Panc1 (cell line): ENCODE results near the gene XRCC6. TPM values are rescaled to one million over a fixed set of nuclear protein-coding genes. Genes with fewer than 3 reads are reported as not detected.

Experiments used
- ATAC-seq: fragments of 200-7000 bp; cut with Tn5 transposase; 2 replicates; pipeline ENCODE4 v1.9.1; 2020; ENCODE audit warnings: mild to moderate bottlenecking, moderate library complexity
- BruUV-seq: library from RNA; stranded (reverse); fragments of 400-500 nt; replicated peaks from 2 replicates; lab custom pipeline; 2021; lab: Mats Ljungman, UMichigan
- CTCF ChIA-PET: fragments of 300-600 bp; sonication (Branson Sonifier 250); formaldehyde crosslinking; loops from one replicate; lab custom pipeline; 2022; ENCODE audit warnings: antibody characterized with exemption; lab: Charles Lee
- POLR2A ChIA-PET: fragments of 300-600 bp; sonication (Branson Sonifier 250); formaldehyde crosslinking; loops from one replicate; lab custom pipeline; 2022; ENCODE audit warnings: antibody characterized with exemption; lab: Charles Lee
- DNase-seq: peaks from one replicate; pipeline ENCODE4 v3.0.0-alpha.2; 2010; ENCODE audit warnings: low read depth, low spot score
- H3K27ac ChIP-seq: 2 replicates; pipeline ENCODE4 v1.5.1; 2011; ENCODE audit warnings: mild to moderate bottlenecking, low read length, inconsistent platforms
- H3K27me3 ChIP-seq: fragments of 200-500 bp; sonication (Bioruptor generic); 2 replicates; pipeline ENCODE4 v1.6.0; 2014; ENCODE audit warnings: low read length, inconsistent platforms; ENCODE audit not compliant: control insufficient read depth, insufficient read depth
- H3K36me3 ChIP-seq: fragments of 200-500 bp; sonication (Bioruptor generic); 2 replicates; pipeline ENCODE4 v1.5.1; 2014; ENCODE audit warnings: inconsistent platforms, mild to moderate bottlenecking, low read length, moderate library complexity; ENCODE audit not compliant: control insufficient read depth, insufficient read depth
- H3K4me1 ChIP-seq: 2 replicates; pipeline ENCODE4 v1.5.1; 2011; ENCODE audit warnings: inconsistent platforms, mild to moderate bottlenecking, low read length, moderate library complexity; ENCODE audit not compliant: control insufficient read depth, insufficient read depth
- H3K4me3 ChIP-seq, 2 experiments: 2 replicates each; pipeline ENCODE4 v1.5.1; 2011 to 2012; ENCODE audit warnings: low read depth in 2 of 2, low read length in 2 of 2, mild to moderate bottlenecking in 2 of 2, inconsistent platforms in 1 of 2, moderate library complexity in 1 of 2
- H3K9me3 ChIP-seq: fragments of 200-500 bp; sonication (Bioruptor generic); 2 replicates; pipeline ENCODE4 v1.5.1; 2014; ENCODE audit warnings: low read depth, mild to moderate bottlenecking, inconsistent platforms, low read length, moderate library complexity; ENCODE audit not compliant: control insufficient read depth, insufficient read depth
- CTCF ChIP-seq: fragments of 450-650 bp; IDR thresholded peaks from 2 replicates; pipeline ENCODE4 v1.5.1; 2017; ENCODE audit warnings: mild to moderate bottlenecking
- POLR2AphosphoS5 ChIP-seq: IDR thresholded peaks from 2 replicates; pipeline ENCODE4 v1.6.1; 2012; ENCODE audit warnings: mild to moderate bottlenecking, low read depth, low read length, moderate library complexity
- REST ChIP-seq, 2 experiments: IDR thresholded peaks; 2 replicates each; pipeline ENCODE4 v1.6.1; 2011 to 2012; ENCODE audit warnings: low read depth in 2 of 2, control low read depth in 1 of 2, low read length in 1 of 2, mild to moderate bottlenecking in 1 of 2, moderate library complexity in 1 of 2; ENCODE audit not compliant: insufficient read depth in 1 of 2
- SIN3A ChIP-seq: IDR thresholded peaks from 2 replicates; pipeline ENCODE4 v1.6.1; 2012; ENCODE audit warnings: low read depth, mild to moderate bottlenecking, low read length, moderate library complexity, borderline replicate concordance; ENCODE audit not compliant: insufficient read depth
- TCF7L2 ChIP-seq: IDR thresholded peaks from 2 replicates; pipeline ENCODE4 v1.6.1; 2011; ENCODE audit warnings: mild to moderate bottlenecking, low read depth, low read length, inconsistent platforms
- in situ Hi-C: cut with HindIII; loops from 2 replicates; pipeline ENCODE4 v1.10.0; 2016; ENCODE audit warnings: low sequenced_read_pairs, low pct_unique_long_range_greater_than_20kb
- intact Hi-C: fragments of 100-400 bp; cut with micrococcal nuclease; formaldehyde crosslinking; loops from one replicate; pipeline ENCODE4 v1.10.0; 2022; ENCODE audit not compliant: unreplicated experiment
- total RNA-seq: library from RNA; stranded (reverse); gene quantifications from one replicate; pipeline ENCODE4 v1.2.1, GENCODE V29; 2021; ENCODE audit not compliant: unreplicated experiment

The XRCC6 gene
- total RNA-seq, 1 experiment from 2014 or later: 287 TPM

- ChIA-PET CTCF (no interaction called here), POLR2A (no interaction called here)
- no TSS peak for BruUV-seq
- no peaks in the 10 kb centered on the region; the same call in 1 of the 2 replicates for H3K36me3 ChIP-seq
- peaks cover 16% of the 10 kb centered on the region for H3K4me1 ChIP-seq
- H3K27me3 ChIP-seq: no peaks in the 10 kb centered on the region
- H3K9me3 ChIP-seq: no peaks in the 10 kb centered on the region
- intact Hi-C loops: no loop called here
- in situ Hi-C loops: no loop called here
- no peak for TF ChIP-seq SIN3A
- no peak for TF ChIP-seq POLR2AphosphoS5
- no peak for TF ChIP-seq REST (IDR thresholded peaks at IDR 0.05; ENCODE audit: insufficient read depth in 1 of 2, low read depth in 2 of 2, low read length in 1 of 2)
- ATAC-seq (no peak), DNase-seq (no peak)
- no peak overlapping the region for H3K4me3 ChIP-seq
- no peak overlapping the region for H3K27ac ChIP-seq
These were observed 55.0 kb downstream of the XRCC6 start for GRCh38 chr22:41676134-41676533.

GRCh38 chr22:41681616-41682015 is 60.5 kb downstream of the XRCC6 start:
- Histone ChIP-seq H3K27me3 (no peaks in the 10 kb centered on the region), H3K9me3 (no peaks in the 10 kb centered on the region), H3K4me3 (peak overlapping the region in 1 of 2 experiments; percentile 28; a peak in 1 of 4 replicates), H3K4me1 (no peaks in the 10 kb centered on the region), H3K27ac (no peak overlapping the region), H3K36me3 (peaks cover 5% of the 10 kb centered on the region)
- no peak for ATAC-seq
- in situ Hi-C loops: no loop called here
- ChIA-PET POLR2A (no interaction called here), CTCF (no interaction called here)
- no TSS peak for BruUV-seq
- no peak for TF ChIP-seq TCF7L2
- no peak for TF ChIP-seq SIN3A
- no peak for TF ChIP-seq CTCF
- no peak for TF ChIP-seq POLR2AphosphoS5
- TF ChIP-seq REST (IDR thresholded peaks at IDR 0.05; ENCODE audit: insufficient read depth in 1 of 2, low read depth in 2 of 2, low read length in 1 of 2): no peak
- intact Hi-C loops: no loop called here
- no peak for DNase-seq
